Bone marrow (tissue), 2 donors: ENCODE data around the gene CABP2.
A peak's percentile ranks its signal among the peaks of the same experiment; 100 is the strongest.
"Not testable (repeated sequence)": the region's sequence is repeated elsewhere in the genome, so short reads cannot be mapped to it uniquely, and the experiment has no call there.

Experiments
- DNase-seq, 2 donors: peaks; one replicate each; lab custom pipeline; 2025; lab: John Stamatoyannopoulos, UW

The CABP2 gene

DNA sequence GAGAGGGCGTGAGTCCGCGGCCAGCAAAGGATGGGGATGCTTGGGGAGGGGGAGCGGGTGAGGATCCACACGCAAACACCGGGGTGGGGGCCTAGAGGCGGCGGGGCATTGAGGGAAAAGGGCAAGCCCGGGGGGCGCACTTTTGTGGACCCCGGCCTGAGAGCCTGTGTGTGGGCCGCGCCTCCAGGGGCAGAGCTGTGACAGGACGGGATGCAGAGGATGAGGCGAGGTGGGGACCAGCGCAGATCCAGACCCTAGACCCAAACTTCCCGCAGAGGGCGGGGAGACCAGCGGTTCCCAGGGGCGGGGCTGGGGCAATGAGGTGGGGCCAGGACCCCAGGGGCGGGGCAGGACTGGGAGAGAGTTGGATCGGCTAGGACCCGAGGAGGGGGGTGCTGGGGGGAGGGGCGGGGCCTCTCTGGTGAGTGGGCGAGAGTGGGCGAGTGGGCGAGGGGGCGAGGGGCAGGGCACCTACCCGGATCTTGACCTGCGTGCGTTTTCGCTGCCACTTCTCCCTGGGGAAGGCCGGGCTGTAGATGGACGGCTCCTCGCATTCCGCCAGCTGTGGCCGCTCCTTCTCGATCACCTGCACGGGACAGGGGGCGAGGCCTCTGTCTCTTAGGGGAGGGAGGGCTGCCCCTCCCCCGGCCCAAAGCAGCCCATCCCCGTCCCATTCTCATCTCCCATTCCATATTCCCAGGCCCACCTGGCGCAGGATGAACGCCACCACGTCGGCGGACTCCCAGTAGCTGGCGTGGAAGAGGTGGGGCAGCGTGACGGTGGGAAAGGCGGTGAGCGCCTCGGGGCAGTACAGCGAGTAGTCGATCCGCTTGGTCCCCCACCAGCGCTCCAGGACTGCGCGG is 28.6 kb downstream of the CABP2 start:
- DNase-seq: no peak

DNA sequence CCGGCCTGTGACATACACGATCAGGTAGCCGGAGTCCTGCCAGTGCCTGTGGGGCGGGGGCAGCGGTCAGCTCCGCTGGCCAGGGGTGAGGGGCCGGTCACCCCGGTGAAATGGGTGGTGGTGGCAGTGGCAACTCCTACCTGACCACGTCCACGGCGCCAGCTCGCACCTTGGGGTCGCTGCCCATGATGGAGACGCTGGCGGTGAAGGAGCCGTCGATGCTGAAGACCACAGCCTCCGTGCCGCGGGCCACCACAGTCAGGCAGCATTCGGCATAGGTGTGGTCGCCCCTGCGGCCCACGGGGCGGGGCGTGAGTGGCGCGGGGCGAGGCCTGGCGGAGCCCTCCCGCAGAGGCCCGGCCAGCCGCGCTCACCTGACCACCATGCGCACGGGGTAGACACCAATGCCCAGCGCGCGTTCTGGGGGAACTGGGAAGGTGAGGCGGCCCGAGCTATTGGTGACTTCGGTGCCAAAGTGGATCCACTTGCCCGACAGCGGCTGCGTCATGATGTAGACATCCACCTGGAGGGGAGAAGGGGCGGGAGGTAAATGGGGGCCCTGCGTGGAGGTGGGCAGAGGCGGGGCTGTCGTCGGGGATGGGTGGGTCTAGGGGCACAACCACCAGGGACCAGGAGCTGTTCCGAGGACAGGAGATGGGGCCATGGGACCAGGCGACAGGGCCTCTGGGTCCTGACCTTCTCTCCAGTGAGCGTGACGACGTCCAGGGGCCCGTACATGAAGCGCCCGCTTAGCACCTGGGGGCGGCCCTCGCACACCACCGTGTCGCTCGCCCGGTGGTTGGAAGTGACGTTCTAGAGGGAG is 29.5 kb downstream of the CABP2 start:
- no peak for DNase-seq

GRCh38 chr11:67492801-67493547 is 30.3 kb downstream of the CABP2 start:
- no peak for DNase-seq

DNA sequence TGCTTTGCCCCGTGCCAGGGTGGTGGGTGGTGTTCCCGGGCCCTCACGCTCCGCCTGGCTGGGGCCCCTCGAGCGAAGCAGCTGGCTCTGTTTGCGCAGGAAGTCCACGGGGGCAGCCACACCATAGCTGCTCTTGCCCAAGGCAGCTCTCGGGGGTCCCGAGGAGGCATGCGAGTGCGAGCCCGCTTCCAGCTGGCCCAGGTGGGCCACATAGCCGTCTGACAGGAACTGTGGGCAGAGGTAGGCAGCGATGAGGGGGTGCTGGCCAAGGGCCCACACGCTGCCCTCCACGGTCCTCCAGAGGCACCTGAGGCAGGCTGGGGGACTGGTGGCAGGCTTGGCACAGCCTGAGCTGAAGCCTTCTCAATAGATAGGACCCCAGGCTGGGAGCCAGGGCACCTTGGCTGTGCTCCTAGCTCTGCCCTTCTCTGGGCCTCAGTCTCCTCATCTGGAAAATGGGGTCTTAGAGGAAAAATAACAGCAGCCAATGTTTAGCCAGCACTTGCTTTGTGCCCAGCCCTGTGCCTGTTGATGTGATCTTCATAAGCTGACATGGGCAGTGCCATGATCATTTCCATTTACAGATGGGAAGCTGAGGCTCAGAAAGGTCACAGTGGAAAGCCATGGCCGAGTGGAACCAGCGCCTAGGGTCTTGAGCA is 31.0 kb downstream of the CABP2 start:
- DNase-seq: no peak

- no peak for DNase-seq
Observed at GRCh38 chr11:67491276-67492068, 31.8 kb downstream of the CABP2 start.

DNA sequence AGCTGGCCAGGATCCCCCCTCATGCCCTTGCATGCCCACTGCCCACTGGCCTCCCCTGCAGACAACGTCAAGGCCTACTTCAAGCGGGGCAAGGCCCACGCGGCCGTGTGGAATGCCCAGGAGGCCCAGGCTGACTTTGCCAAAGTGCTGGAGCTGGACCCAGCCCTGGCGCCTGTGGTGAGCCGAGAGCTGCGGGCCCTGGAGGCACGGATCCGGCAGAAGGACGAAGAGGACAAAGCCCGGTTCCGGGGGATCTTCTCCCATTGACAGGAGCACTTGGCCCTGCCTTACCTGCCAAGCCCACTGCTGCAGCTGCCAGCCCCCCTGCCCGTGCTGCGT is 32.5 kb downstream of the CABP2 start:
- no peak for DNase-seq

DNA sequence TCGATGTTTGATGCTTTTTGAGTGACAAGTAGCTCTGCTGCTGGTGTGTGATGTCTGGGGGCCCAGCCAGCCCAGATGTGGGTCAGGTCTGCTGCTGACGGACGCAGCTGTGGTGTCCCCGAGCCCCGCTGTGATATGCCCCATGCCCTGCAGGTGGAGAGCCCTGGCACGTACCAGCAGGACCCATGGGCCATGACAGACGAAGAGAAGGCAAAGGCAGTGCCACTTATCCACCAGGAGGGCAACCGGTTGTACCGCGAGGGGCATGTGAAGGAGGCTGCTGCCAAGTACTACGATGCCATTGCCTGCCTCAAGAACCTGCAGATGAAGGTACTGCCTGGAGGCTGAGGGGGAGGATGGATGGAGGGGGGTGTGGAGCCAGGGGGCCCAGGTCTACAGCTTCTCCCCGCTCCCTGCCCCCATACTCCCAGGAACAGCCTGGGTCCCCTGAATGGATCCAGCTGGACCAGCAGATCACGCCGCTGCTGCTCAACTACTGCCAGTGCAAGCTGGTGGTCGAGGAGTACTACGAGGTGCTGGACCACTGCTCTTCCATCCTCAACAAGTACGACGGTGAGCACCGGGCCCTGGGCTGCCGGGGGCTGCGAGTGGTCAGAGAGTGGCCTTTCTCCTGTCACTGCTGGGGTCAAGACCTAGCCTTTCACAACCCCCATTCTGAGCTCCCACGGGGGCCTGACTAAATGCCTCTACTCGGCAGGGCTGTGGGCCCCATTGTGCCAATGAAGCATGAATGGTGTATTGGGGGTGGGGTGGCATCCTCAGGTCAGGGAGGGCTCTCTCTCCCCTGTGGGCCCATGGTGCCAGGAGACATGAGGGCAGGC is 33.1 kb downstream of the CABP2 start:
- DNase-seq: no peak

- no peak for DNase-seq
Observed at GRCh38 chr11:67489203-67489884, 33.9 kb downstream of the CABP2 start.

DNA sequence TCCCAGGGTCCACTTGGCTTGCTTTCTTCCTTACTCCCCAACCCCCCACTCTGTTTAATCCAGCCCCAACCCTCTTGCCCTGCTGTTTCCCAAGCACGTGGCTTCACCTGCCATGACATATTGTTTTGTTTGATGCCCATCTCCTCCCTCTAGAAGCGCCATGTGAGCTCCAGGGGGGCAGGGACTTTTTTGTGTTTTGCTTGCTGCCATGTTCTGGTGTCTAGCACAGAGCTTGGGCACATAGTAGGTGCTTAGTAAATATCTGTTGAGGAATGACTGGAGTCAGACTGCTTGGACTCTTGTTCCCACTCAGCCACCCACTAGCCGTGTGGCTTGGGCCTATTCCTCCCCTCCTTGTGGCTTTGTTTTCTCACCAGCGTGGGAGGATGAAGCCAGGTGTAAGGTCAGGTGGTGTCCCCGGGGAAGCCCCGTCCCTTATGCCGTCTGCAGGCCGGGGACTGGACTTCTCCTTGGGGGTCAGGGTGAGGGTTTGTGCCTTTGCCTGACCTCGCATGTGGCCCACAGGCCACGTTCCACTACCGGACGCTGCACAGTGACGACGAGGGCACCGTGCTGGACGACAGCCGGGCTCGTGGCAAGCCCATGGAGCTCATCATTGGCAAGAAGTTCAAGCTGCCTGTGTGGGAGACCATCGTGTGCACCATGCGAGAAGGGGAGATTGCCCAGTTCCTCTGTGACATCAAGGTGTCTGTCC is 36.6 kb downstream of the CABP2 start:
- no peak for DNase-seq

- DNase-seq: not testable (repeated sequence)
Observed at GRCh38 chr11:67485873-67486361, 37.3 kb downstream of the CABP2 start.

GRCh38 chr11:67484847-67485311 is 38.4 kb downstream of the CABP2 start:
- peak; percentile 20 to 65 for DNase-seq

DNA sequence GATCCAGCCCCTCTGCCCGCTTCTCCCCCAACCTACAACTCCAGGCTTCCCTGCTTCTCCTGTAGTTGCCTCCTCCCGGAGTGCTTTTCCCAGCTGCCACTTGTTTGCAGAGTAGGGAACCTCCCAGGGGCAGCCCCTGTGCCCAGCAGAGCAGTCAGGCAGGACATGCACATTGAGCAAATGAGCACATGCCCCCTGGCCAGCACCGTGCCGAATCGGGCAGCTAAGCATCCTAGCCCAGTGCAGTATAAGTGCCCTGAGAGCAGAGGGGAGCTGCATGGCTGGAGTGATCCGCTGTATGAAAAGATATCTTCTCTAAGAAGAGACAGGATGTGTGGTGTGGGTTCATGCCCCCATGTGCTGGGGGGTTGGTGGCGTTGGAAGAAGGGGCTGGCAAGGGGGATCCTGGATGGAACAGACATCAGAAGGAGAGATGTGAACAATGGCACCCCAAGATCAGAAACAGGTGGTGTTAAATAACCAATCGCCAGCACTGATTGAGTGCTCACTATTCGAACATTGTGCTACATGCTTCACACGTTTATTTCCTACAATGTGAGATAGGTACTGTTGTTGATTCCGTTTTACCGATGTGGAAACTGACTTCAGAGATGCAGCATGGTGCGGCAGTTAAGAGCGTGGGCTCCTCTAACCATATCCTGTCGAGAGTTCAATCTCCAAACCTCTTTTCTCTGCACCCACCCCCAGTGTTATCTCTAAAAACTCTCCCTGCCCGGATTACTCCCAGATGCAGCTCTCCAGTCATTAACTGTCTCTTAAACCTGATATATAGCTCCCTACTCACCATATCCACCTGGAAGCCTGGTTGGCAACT is 39.2 kb downstream of the CABP2 start:
- DNase-seq: no peak

- DNase-seq: peak; percentile 89 to 95
Observed at GRCh38 chr11:67482827-67483798, 40.1 kb downstream of the CABP2 start, which contains the start of gene AIP. Gene AIP, plus strand, starts transcription at chr11:67483026. Its CDS starts 133 bp downstream, at chr11:67483159.

DNA sequence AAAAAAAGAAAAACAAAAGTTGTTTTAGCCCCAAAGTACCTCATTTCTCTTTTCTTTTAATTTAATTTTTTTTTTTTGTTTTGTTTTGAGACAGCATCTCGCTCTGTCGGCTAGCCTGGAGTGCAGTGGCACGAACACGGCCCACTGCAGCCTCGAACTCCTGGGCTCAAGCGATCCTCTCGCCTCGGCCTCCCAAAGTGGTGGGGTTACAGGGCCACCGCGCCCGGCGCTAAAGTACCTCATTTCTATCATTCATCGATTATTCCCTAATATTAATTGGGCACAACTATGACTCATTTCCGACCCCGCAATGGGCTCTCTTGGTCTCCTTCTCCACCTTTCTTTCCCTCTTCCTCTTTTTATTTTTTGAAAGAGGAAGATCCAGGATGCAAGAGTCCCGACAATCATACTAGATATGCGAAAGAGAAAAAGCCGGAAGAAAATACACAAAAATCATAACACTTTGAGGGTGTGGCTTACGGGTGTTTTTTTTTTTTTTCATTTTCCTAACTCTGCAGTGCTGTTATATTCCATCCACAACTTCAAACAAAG is 40.9 kb downstream of the CABP2 start:
- DNase-seq: peak in 1 of 2 donors; percentile 88

GRCh38 chr11:67477344-67478050 is 45.7 kb downstream of the CABP2 start:
- not testable (repeated sequence) for DNase-seq
